MCF 10A (cell line): ENCODE results near the gene DPCD. TPM values are rescaled to one million over a fixed set of nuclear protein-coding genes. Genes with fewer than 3 reads are reported as not detected.

Experiments used
- BruUV-seq: library from RNA; stranded (reverse); fragments of 400-500 nt; replicated peaks from 2 replicates; lab custom pipeline; 2021; lab: Mats Ljungman, UMichigan
- CTCF ChIA-PET: fragments of 300-600 bp; sonication (Branson Sonifier 250); formaldehyde crosslinking; extraction: SDS; loops from one replicate; lab custom pipeline; 2021; ENCODE audit warnings: antibody characterized with exemption, inconsistent platforms; lab: Yijun Ruan, JAX
- POLR2A ChIA-PET: fragments of 300-600, 350-650 bp; sonication (Branson Sonifier 250); formaldehyde crosslinking; extraction: SDS; loops from one replicate; lab custom pipeline; 2020; ENCODE audit warnings: antibody characterized with exemption, inconsistent platforms; lab: Yijun Ruan, JAX
- DNase-seq: peaks from one replicate; pipeline ENCODE4 v3.0.0-alpha.2; 2018; ENCODE audit not compliant: unreplicated experiment
- H3K27ac Mint-ChIP-seq: one replicate; pipeline ENCODE4 v1.8.0; 2022; ENCODE audit warnings: mild to moderate bottlenecking, low read depth, mixed read lengths; ENCODE audit not compliant: unreplicated experiment
- H3K27me3 Mint-ChIP-seq: one replicate; pipeline ENCODE4 v1.8.0; 2022; ENCODE audit warnings: mixed read lengths; ENCODE audit not compliant: insufficient read depth, unreplicated experiment
- H3K36me3 Mint-ChIP-seq: one replicate; pipeline ENCODE4 v1.8.0; 2022; ENCODE audit warnings: mild to moderate bottlenecking, moderate library complexity, mixed read lengths; ENCODE audit not compliant: insufficient read depth, unreplicated experiment
- H3K4me1 Mint-ChIP-seq: one replicate; pipeline ENCODE4 v1.8.0; 2022; ENCODE audit warnings: mixed read lengths; ENCODE audit not compliant: insufficient read depth, unreplicated experiment
- H3K4me3 Mint-ChIP-seq: one replicate; pipeline ENCODE4 v1.8.0; 2022; ENCODE audit warnings: mild to moderate bottlenecking, moderate library complexity, mixed read lengths; ENCODE audit not compliant: unreplicated experiment
- H3K9me3 Mint-ChIP-seq: one replicate; pipeline ENCODE4 v1.8.0; 2022; ENCODE audit warnings: mixed read lengths; ENCODE audit not compliant: unreplicated experiment
- CTCF ChIP-seq: fragments of 200-600 bp; IDR thresholded peaks from one replicate; pipeline ENCODE4 v1.8.0; 2022; ENCODE audit warnings: antibody characterized with exemption, mild to moderate bottlenecking; ENCODE audit not compliant: unreplicated experiment
- intact Hi-C: fragments of 100-400 bp; cut with micrococcal nuclease; formaldehyde crosslinking; loops from 2 replicates; pipeline ENCODE4 v1.14.1; 2022
- total RNA-seq: library from RNA; stranded (reverse); gene quantifications from 2 replicates; pipeline ENCODE4 v1.2.3, GENCODE V29; 2022

DPCD gene
- total RNA-seq, 1 experiment from 2014 or later, result 24.2 TPM

GRCh38 chr10:101616415-101617101 lies 28.4 kb downstream of the DPCD start:
- Mint-ChIP-seq H3K4me1 (no peaks in the 10 kb centered on the region), H3K4me3 (no peak overlapping the region), H3K27ac (no peak overlapping the region), H3K9me3 (no peaks in the 10 kb centered on the region), H3K27me3 (no peaks in the 10 kb centered on the region), H3K36me3 (peaks cover 35% of the 10 kb centered on the region)
- no peak for DNase-seq
- intact Hi-C loops, result no loop called here
- ChIA-PET CTCF (interaction anchor here (0.7 to 1.7 kb wide), 3 partner anchors 15 to 404 kb away, joined by 3 to 5 read pairs (median 4); no protein-coding TSS in a partner anchor), POLR2A (interaction anchor here (0.6 kb wide), 1 partner anchor 181 kb away, joined by 4 read pairs; no protein-coding TSS in a partner anchor)
- TF ChIP-seq CTCF, result no peak
- no TSS peak for BruUV-seq

GRCh38 chr10:101617102-101617823 lies 29.1 kb downstream of the DPCD start:
- Mint-ChIP-seq H3K9me3 (no peaks in the 10 kb centered on the region), H3K27me3 (no peaks in the 10 kb centered on the region), H3K27ac (no peak overlapping the region), H3K4me1 (no peaks in the 10 kb centered on the region), H3K4me3 (no peak overlapping the region), H3K36me3 (peaks cover 42% of the 10 kb centered on the region)
- ChIA-PET CTCF (interaction anchor here (1.0 to 1.7 kb wide), 2 partner anchors 16 to 150 kb away, joined by 5 to 7 read pairs; no protein-coding TSS in a partner anchor), POLR2A (interaction anchor here (0.6 kb wide), 1 partner anchor 182 kb away, joined by 4 read pairs; no protein-coding TSS in a partner anchor)
- DNase-seq, result no peak
- TF ChIP-seq CTCF, result no peak
- intact Hi-C loops, result no loop called here
- BruUV-seq, result no TSS peak

GRCh38 chr10:101617824-101618568 lies 29.9 kb downstream of the DPCD start:
- TF ChIP-seq CTCF, result no peak
- intact Hi-C loops, result no loop called here
- H3K36me3 Mint-ChIP-seq, result peaks cover 46% of the 10 kb centered on the region
- no TSS peak for BruUV-seq
- no peak overlapping the region for H3K4me3 Mint-ChIP-seq
- H3K27ac Mint-ChIP-seq, result no peak overlapping the region
- no peaks in the 10 kb centered on the region for H3K27me3 Mint-ChIP-seq
- H3K9me3 Mint-ChIP-seq, result no peaks in the 10 kb centered on the region
- no peak for DNase-seq
- no peaks in the 10 kb centered on the region for H3K4me1 Mint-ChIP-seq
- POLR2A ChIA-PET, result no interaction called here
- CTCF ChIA-PET, result interaction anchor here (0.9 to 1.0 kb wide), 2 partner anchors 151 to 152 kb away, joined by 4 to 7 read pairs; no protein-coding TSS in a partner anchor

- TF ChIP-seq CTCF, result no peak
- POLR2A ChIA-PET, result no interaction called here
- H3K9me3 Mint-ChIP-seq, result no peaks in the 10 kb centered on the region
- no peaks in the 10 kb centered on the region for H3K27me3 Mint-ChIP-seq
- H3K4me1 Mint-ChIP-seq, result no peaks in the 10 kb centered on the region
- no peak overlapping the region for H3K4me3 Mint-ChIP-seq
- no peak for DNase-seq
- intact Hi-C loops, result no loop called here
- no peak overlapping the region for H3K27ac Mint-ChIP-seq
- peaks cover 54% of the 10 kb centered on the region for H3K36me3 Mint-ChIP-seq
- CTCF ChIA-PET, result interaction anchor here (0.9 kb wide), 1 partner anchor 153 kb away, joined by 4 read pairs; no protein-coding TSS in a partner anchor
- no TSS peak for BruUV-seq
These were observed 30.8 kb downstream of the DPCD start for GRCh38 chr10:101618871-101619270.
